K562 (cell line): Measurements from ENCODE around the gene PPP1R3E. TPM values are rescaled to one million over a fixed set of nuclear protein-coding genes. Genes with fewer than 3 reads are reported as not detected.

Experiments used
- CBFB ChIP-seq: sonication (generic); formaldehyde crosslinking; IDR thresholded peaks from 2 replicates; pipeline ENCODE4 v1.4.0; 2020; ENCODE audit warnings: mild to moderate bottlenecking, missing genetic modification reagents
- CHD7 ChIP-seq: fragments of 200-600 bp; sonication (generic); IDR thresholded peaks from one replicate; pipeline ENCODE4 v1.6.1; 2012; ENCODE audit warnings: mild to moderate bottlenecking, low read depth, low read length, inconsistent platforms
- GTF2F1 ChIP-seq: IDR thresholded peaks from 2 replicates; pipeline ENCODE4 v1.6.1; 2011; ENCODE audit warnings: low read depth, low read length, improper control_type of control experiment
- KAT8 ChIP-seq: fragments of 450-650 bp; IDR thresholded peaks from 2 replicates; pipeline ENCODE4 v1.6.1; 2016; ENCODE audit warnings: low read depth, mild to moderate bottlenecking
- MAZ ChIP-seq, 2 experiments: fragments of 450-650 bp in 1 of 2; sonication (generic) in 1 of 2; formaldehyde crosslinking; IDR thresholded peaks in 1 of 2; conservative IDR thresholded peaks in 1 of 2; 2 replicates each; pipeline versions ENCODE4 v1.4.0 to v1.5.0; 2020; ENCODE audit warnings: mild to moderate bottlenecking in 1 of 2, missing genetic modification reagents in 1 of 2
- PBX2 ChIP-seq, 2 experiments: IDR thresholded peaks in 1 of 2; conservative IDR thresholded peaks in 1 of 2; 2 replicates each; pipeline ENCODE4 v1.6.1; 2016; ENCODE audit warnings: low read depth in 2 of 2, mild to moderate bottlenecking in 1 of 2, missing compliant biosample characterization in 1 of 2, missing genetic modification characterization in 1 of 2, moderate library complexity in 1 of 2
- TFAP4 ChIP-seq: sonication (generic); formaldehyde crosslinking; IDR thresholded peaks from 2 replicates; pipeline ENCODE4 v1.8.0; 2022; ENCODE audit warnings: missing genetic modification reagents, mild to moderate bottlenecking, moderate library complexity, borderline replicate concordance
- ZBTB5 ChIP-seq: fragments of 450-650 bp; IDR thresholded peaks from 2 replicates; pipeline ENCODE4 v1.6.1; 2017; ENCODE audit warnings: antibody characterized with exemption
- ZFP36 ChIP-seq: fragments of 150-350 bp; IDR thresholded peaks from 2 replicates; pipeline ENCODE4 v1.6.1; 2018; ENCODE audit warnings: low read length, low read depth; ENCODE audit not compliant: partially characterized antibody
- ZNF431 ChIP-seq: sonication (generic); formaldehyde crosslinking; IDR thresholded peaks from 2 replicates; pipeline ENCODE4 v1.8.0; 2022; ENCODE audit warnings: mild to moderate bottlenecking, missing genetic modification reagents
- polyA plus RNA-seq, 8 experiments: library from polyadenylated mRNA; depleted of rRNA in 4 of 8; stranded (reverse) in 5 of 8; unstranded in 3 of 8; fragments of >200 nt; fragmentation: Nextera tagmentation in 2 of 8; fragmentation: Illumina TruSeq in 1 of 8; extraction: Ambion mirVana in 2 of 8; extraction: Trizol in 1 of 8; gene quantifications; 2 replicates each; pipeline versions ENCODE4 v1.2.1 to v1.2.3, GENCODE V29; 2011 to 2014; ENCODE audit warnings: inconsistent platforms in 1 of 8, missing spikeins in 1 of 8
- total RNA-seq, 7 experiments: library from RNA; depleted of rRNA in 6 of 7; stranded (reverse); fragments of >200 nt in 6 of 7; fragmentation: Illumina TruSeq in 2 of 7; extraction: Trizol in 2 of 7; gene quantifications; 2 replicates each; pipeline versions ENCODE4 v1.2.1 to v1.2.3, GENCODE V29; 2011 to 2021; ENCODE audit warnings: low replicate concordance in 1 of 7

Gene PPP1R3E
- total and polyA plus RNA-seq, 9 of the 15 experiments (the other 6 are each of a cell fraction or from before 2014, with no cell fraction given), result 3.2 to 18.4 (median 7.6) TPM

- TF ChIP-seq ZBTB5 (no peak), ZNF431 (CRISPR knock-in tag) (0 out of 2 replicates have a peak, but pooled peaks have one; percentile 67), KAT8 (no peak), CHD7 (no peak), PBX2 (CRISPR knock-in tag; IDR thresholded peaks at IDR 0.05; ENCODE audit: low read depth) (no peak), PBX2 (tag; conservative IDR thresholded peaks at IDR 0.05; ENCODE audit: low read depth) (no peak), ZFP36 (peak; percentile 3), TFAP4 (CRISPR knock-in tag) (peak; percentile 7; the same call in 1 of the 2 replicates), GTF2F1 (0 out of 2 replicates have a peak, but pooled peaks have one; percentile 14), MAZ (CRISPR knock-in tag; conservative IDR thresholded peaks at IDR 0.05 in 1 of 2, IDR thresholded peaks at IDR 0.05 in 1 of 2) (peak in 1 of 2 experiments; percentile 38; a peak in 1 of 4 replicates), CBFB (no peak)
Observed at GRCh38 chr14:23301969-23302289, 730 bp downstream of the PPP1R3E start (continued).
